Kidney epithelial cell (primary cell): Measurements from ENCODE around the gene SPATA21. TPM values are rescaled to one million over a fixed set of nuclear protein-coding genes. Genes with fewer than 3 reads are reported as not detected.

ENCODE experiments used
- DNase-seq: peaks from one replicate; pipeline ENCODE4 v3.0.0-alpha.2; 2010; ENCODE audit warnings: low read depth
- H3K27me3 ChIP-seq: 2 replicates; pipeline ENCODE4 v1.6.0; 2011; ENCODE audit warnings: low read length; ENCODE audit not compliant: control insufficient read depth, insufficient read depth
- H3K36me3 ChIP-seq: 2 replicates; pipeline ENCODE4 v1.5.1; 2011; ENCODE audit warnings: low read length; ENCODE audit not compliant: control insufficient read depth, insufficient read depth
- H3K4me3 ChIP-seq: 2 replicates; pipeline ENCODE4 v1.5.1; 2011; ENCODE audit warnings: low read depth, mild to moderate bottlenecking, control low read depth, low read length
- total RNA-seq: library from RNA; depleted of rRNA; stranded (reverse); fragments of >200 nt; gene quantifications from 2 replicates; pipeline ENCODE4 v1.2.3, GENCODE V29; 2015
- TF ChIP-seq, protein P1 (sequence below): IDR thresholded peaks from 2 replicates; pipeline ENCODE4 v1.5.1; 2011; ENCODE audit warnings: mild to moderate bottlenecking, moderate library complexity, low read length, control low read depth, inconsistent platforms; ENCODE audit not compliant: insufficient read depth, poor library complexity, severe bottlenecking

SPATA21 gene
- total RNA-seq, 1 donor from 2014 or later = not detected

DNA sequence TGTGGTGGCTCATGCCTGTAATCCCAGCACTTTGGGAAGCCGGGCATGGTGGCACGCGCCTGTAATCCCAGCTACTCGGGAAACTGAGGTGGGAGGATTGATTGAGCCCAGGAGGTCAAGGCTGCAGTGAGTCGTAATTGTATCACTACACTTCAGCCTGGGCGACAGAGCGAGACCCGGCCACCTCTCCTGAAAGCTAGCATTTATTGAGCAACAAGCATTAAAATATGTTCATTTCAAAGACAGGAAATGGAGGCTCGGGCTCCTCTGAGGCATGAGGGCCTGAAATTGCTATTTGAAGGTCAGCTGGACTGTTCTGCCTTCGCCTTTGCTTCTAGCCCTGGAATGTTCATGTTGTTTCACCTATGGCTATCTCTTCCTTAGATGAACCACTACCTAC, 34.5 kb downstream of the SPATA21 start:
- Histone ChIP-seq H3K4me3 (no peak overlapping the region), H3K27me3 (no peaks in the 10 kb centered on the region), H3K36me3 (no peaks in the 10 kb centered on the region)
- DNase-seq = no peak
- TF ChIP-seq, protein P1, sequence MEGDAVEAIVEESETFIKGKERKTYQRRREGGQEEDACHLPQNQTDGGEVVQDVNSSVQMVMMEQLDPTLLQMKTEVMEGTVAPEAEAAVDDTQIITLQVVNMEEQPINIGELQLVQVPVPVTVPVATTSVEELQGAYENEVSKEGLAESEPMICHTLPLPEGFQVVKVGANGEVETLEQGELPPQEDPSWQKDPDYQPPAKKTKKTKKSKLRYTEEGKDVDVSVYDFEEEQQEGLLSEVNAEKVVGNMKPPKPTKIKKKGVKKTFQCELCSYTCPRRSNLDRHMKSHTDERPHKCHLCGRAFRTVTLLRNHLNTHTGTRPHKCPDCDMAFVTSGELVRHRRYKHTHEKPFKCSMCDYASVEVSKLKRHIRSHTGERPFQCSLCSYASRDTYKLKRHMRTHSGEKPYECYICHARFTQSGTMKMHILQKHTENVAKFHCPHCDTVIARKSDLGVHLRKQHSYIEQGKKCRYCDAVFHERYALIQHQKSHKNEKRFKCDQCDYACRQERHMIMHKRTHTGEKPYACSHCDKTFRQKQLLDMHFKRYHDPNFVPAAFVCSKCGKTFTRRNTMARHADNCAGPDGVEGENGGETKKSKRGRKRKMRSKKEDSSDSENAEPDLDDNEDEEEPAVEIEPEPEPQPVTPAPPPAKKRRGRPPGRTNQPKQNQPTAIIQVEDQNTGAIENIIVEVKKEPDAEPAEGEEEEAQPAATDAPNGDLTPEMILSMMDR = no peak

DNA sequence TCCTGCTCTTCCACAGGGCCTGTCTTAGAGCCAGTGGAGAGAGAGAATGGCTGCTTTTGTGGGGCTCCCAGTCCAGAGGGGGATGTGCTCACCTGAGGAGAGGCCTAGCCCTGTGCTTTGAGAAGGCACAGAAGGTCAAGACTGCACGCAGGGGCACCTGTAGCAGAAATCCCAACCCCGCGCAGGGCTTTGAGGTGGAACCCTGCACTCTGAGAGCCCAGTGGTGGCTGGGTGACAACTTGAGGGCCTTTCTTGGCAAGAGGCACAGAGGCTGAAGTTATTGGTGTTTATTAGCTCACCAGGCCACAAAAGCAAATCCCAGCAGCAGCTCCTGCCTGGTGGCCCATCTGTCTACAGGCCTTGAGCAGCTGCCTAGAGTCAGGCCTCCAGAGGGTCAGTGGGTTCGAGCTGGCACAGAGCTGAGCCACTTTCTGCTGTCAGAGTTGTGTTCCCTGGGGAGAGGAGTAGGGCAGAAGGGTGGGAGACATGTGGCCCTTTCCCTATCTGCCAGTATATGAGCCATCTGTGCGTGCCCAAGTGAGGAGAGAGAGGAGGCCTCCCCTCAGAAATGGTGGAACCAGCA, 38.8 kb downstream of the SPATA21 start:
- H3K36me3 ChIP-seq = no peaks in the 10 kb centered on the region
- no peak for DNase-seq
- H3K4me3 ChIP-seq = no peak overlapping the region
- TF ChIP-seq, protein P1 = no peak
- no peaks in the 10 kb centered on the region for H3K27me3 ChIP-seq

DNA sequence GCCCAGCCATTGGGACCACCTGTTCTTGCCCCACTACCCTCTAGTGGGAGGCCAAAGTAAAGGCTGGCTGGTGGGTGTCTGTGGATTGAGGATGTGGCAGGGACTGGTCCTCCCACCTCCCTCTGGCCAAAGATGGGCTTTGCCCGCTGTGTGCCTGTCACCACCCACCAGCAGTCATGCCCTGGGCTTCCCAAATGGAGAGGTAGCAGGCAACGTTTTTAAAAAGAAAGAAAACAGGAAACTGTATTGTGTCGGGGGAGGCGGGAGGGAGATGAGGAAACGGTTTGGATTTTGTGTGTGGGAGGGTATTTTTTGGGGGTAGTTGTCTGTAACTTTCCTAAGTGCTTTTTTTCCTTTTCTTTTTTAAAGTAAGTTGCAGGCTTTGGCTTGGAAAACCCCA, 40.1 kb downstream of the SPATA21 start:
- H3K4me3 ChIP-seq = no peak overlapping the region
- no peak for DNase-seq
- no peaks in the 10 kb centered on the region for H3K27me3 ChIP-seq
- TF ChIP-seq, protein P1 = no peak
- no peaks in the 10 kb centered on the region for H3K36me3 ChIP-seq

DNA sequence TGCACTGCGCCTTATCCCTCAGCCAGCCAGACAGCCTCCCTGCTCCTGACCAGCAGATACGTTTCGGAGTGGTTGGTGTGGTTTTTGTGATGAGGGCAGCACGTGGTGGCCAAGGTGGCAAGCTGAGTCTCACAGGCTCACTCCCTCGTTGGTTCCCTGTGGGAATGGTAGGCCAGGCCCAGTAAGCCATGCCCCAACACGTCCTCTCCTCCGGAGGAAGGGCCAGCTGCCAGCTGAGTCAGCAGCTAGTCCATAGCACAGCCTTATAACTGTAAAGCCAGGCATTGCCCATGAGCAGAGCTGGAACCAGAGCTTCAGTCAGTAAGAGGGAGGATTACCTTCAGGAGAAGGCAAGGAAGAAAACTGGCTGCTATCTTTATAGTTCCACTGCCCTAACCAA, 40.6 kb downstream of the SPATA21 start:
- H3K36me3 ChIP-seq = no peaks in the 10 kb centered on the region
- H3K4me3 ChIP-seq = no peak overlapping the region
- TF ChIP-seq, protein P1 = no peak
- DNase-seq = peak; percentile 19
- H3K27me3 ChIP-seq = no peaks in the 10 kb centered on the region

DNA sequence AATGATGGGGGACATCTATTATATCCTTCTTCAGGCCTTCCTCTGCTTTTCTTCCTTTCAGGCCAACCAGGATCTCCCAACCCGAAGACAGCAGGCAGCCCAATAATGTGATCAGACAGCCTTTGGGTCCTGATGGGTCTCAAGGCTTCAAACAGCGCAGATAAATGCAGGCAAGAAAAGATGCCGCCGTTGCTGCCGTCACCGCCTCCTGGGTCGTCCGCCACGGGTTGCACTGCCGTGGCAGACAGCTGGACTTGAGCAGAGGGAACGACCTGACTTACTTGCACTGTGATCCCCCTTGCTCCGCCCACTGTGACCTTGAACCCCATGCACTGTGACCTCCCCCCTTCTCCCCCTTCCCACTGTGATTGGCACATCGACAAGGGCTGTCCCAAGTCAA, 42.2 kb downstream of the SPATA21 start:
- TF ChIP-seq, protein P1 = no peak
- no peaks in the 10 kb centered on the region for H3K36me3 ChIP-seq
- H3K4me3 ChIP-seq = no peak overlapping the region
- no peak for DNase-seq
- no peaks in the 10 kb centered on the region for H3K27me3 ChIP-seq
